Inflammatory macrophage (primary cell): ENCODE results near the gene CYB561A3.

Experiments used
- DNase-seq, 2 donors: peaks; one replicate each; pipeline ENCODE4 v3.0.0-alpha.2; 2020 to 2022

Gene CYB561A3

DNA sequence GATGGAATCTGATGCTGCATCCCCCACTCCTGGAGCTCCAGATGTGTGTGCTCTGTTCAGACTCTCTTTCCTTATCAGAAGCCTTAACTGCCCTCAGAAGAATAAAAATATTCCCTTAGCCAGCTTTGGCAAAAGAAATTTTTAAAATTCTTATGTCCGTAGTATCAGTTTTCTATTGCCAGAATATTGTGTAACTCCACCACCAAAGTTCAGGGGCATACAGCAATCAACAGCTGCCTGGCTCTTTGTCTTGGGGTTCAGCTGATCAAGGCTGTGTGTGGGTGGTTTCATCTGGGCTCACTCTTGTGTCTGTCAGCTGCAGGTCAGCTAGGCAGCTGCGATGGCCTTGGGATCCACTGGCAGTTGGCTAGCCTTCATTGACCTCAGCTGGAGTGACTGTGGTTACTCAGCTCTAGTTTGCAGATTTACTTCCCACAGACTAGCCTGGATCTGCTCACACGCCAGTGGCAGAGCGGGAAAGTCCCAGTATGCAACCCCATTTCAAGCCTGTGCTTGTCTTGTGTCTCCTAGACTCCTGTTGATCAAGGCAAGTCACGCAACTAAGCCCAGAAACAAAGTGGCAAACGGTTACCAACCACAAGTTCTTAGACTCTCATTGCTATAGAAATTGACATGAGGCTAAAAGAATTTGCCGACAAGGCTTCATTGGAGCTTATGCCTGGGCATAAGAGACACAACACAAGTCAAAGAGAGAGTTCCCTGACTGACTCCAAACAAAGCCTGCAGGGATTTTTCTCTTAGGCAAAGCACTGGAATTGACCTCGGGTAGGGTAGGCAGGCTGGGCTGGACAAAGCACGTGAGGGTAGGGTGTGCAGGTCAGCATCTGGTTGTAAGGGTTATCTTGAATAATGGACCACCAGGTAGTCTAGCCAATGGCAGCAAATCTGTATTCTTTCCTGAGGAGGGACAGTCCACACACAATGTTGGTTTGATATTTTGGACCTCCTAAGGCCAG lies 8.0 kb upstream of the CYB561A3 start:
- DNase-seq = peak; percentile 87 to 99

DNA sequence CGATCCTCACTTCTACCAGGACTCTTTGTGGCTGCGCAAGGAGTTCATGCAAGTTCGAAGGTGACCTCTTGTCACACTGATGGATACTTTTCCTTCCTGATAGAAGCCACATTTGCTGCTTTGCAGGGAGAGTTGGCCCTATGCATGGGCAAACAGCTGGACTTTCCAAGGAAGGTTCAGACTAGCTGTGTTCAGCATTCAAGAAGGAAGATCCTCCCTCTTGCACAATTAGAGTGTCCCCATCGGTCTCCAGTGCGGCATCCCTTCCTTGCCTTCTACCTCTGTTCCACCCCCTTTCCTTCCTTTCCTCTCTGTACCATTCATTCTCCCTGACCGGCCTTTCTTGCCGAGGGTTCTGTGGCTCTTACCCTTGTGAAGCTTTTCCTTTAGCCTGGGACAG lies 7.0 kb upstream of the CYB561A3 start:
- DNase-seq = no peak

DNA sequence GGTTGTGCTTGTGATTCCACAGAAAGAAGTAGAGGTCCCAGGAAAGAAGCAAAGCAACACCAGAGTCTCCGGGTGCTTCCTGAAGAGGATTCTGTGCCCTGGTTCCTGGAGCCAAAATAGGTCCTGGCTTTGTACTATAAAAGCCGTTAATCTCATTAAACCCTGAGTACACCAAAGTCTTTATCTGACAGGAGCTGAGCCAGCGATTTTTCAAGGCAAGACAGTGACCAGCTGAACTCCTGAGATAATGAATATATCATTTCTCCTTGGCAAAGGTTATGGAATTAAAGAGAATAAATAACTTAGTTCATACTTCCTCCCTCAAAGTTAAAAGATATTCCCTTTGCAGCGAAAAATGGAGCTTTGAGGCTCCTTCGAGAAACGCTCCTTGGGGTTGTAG lies 5.7 kb upstream of the CYB561A3 start:
- no peak for DNase-seq

DNA sequence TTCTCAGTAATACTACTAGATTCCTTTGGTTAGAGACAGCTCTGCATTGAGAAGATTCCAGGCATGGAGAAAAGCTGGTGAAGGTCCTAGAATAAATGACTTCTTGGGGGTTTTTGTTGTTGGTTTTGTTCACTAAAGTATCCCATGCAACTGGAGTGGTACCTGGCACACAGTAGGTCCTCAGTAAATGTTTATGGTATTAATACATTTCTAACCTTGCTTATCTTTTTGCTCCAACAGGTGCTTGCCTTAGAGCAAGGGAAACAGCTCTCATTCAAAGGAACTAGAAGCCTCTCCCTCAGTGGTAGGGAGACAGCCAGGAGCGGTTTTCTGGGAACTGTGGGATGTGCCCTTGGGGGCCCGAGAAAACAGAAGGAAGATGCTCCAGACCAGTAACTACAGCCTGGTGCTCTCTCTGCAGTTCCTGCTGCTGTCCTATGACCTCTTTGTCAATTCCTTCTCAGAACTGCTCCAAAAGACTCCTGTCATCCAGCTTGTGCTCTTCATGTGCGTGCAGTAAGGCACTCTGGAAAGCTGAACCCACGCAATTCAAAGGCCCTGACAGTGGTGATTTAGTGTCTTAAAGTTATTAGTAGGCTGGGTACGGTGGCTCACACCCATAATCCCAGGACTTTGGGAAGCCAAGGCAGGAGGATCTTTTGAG lies 2.5 kb upstream of the CYB561A3 start:
- DNase-seq = peak; percentile 45 to 81

DNA sequence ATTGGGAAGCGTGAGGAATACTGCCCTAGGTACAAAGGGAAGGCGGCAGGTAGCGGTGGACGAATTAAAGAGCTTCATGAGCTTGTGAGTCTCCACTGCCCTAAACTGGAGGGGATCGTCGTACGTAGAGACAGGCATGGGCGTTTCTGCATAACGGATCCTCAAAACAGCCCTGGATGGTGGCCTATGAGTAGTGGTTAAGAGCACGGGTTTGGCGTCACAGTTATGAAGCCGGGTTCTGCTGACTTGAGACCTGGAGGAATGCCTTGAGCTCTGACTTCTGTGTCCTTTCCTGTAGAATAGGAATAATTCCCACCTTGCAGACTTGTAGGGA lies 827 bp upstream of the CYB561A3 start:
- peak; percentile 53 to 67 for DNase-seq

DNA sequence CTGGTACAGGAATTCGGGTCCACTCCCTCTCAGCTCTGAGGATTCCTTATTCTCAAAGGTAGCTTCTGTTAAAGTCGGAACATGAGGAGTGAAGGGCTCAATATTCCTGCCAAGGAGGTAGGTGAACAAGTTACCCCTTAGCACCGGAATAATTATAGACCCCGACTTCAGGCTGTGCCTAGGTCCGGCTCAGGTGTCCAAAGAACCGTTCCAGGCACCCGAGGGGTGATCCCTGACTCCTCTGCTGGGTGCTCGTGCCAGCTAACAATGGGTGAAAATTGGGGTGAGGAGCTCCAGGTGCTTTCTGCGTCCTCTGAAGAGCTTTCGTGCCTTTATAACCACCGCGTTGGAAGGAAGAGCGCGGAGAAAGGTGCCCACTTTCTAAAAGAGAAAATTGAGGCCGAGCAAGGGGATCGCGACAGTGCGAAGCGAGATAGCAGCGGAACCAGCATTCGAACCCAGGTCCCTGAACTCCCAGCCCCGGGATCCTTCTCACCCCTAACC lies 393 bp downstream of the CYB561A3 start:
- no peak for DNase-seq

DNA sequence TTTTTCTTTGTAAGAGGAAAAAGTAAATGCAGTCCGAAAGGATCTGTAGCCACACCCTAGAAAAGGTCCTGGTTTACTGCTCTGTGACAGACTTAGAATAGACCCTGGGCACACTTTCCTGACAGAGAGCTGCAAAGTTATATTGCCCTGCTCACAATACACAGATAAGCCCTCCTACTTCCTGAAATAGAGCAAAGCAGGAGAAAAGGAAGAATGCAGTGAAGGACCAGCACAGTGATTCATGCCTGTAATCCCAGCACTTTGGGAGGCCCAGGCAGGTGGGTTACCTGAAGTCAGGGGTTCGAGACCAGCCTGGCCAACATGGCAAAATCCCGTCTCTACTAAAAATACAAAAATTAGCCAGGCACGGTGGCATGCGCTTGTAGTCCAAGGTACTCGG lies 2.2 kb downstream of the CYB561A3 start:
- DNase-seq = no peak

DNA sequence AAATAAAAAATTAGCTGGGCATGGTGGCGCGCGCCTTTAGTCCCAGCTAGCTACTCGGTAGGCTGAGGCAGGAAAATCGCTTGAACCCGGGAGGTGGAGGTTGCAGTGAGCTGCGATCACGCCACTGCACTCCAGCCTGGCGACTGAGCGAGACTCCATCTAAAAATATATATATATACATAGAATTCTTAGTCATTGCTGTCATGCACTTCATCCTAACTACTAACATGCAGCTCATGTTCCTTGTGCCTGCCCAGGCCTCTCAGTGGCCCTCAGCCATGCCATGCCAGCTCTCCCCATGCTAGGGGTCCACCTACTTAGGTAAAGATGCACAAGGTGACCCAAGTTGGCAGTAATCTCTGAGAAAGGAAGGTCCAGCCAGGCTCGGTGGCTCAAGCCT lies 3.1 kb downstream of the CYB561A3 start:
- DNase-seq = no peak

DNA sequence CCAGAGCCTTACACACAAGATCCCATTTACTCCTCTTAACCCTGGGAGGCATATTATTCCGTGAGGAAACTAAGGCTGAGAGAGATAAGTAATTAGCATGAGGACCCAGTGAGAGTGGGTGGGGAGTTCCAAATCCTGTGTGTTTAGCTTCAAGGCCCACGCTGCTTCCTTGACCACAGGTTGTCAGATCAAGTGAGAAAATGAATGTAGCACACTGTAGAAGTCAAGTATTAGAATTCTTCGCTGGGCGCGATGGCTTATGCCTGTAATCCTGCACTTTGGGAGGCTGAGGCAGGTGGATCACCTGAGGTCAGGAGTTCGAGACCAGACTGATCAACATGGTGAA lies 3.8 kb downstream of the CYB561A3 start:
- DNase-seq = peak in 1 of 2 donors; percentile 34

DNA sequence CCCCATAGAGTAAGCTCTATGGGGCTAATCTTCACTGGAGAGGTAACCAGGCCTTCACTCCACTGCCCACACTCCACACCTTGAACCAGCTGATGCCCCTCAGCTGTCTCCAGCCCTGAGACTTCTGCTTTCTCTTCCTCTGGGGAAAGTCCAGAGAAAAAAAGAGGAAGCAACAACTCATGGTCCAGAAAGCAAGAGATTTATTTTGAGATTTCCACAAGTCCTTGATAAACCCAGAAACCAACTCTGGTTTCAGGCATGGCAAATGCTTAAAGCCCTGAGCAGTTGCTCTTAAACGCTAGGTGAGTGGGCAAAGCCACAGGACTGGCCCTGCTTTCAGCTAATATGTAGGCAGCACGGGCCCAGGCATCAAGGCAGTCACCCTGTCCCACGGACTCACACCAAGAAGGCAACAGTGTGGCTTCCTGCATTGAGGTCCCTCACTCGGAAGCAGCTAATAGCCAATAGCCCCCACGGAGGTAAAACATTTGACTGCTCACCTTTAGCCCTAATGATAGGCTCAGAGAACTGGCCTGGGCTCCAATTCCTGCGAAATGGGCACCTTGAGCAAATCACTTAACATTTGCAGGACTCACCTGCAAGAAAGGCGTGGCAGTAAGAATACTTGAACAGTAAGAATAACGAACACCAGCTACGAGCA lies 4.3 kb downstream of the CYB561A3 start:
- peak; percentile 85 to 86 for DNase-seq

DNA sequence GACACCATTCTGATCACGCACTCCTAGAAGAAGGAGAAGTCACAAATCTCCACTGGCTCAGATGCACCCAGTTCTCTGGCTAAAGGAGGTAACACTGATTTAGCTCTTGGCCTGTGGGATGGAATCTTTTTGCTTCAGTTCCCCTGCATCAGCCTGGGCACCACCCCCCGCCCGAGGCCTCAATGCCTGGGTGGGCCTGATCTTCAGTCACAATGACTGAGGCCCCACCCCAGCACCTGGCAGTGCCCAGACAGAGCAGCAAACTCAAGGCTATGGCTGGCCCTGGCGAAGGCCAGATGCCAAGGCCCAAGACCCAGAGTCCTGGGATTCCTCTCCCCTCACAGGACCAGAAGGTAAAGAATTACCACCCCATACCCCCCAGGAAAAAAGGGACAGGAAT lies 5.0 kb downstream of the CYB561A3 start:
- DNase-seq = no peak

DNA sequence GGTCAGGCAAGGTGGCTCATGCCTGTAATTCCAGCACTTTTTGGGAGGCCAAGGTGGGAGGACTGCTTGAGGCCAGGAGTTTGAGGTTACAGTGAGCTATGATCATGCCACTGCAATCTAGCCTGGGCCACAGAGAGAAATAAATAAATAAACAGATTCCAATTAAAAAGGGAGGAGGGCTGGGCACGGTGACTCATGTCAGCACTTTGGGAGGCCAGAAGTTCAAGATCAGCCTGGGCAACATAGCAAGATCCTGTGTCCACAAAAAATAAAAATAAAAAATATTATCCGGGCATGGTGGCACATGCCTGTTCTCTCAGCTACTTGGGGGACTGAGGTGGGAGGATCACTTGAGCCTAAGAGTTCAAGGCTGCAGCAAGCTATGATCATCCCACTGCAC lies 7.5 kb downstream of the CYB561A3 start:
- DNase-seq = no peak

DNA sequence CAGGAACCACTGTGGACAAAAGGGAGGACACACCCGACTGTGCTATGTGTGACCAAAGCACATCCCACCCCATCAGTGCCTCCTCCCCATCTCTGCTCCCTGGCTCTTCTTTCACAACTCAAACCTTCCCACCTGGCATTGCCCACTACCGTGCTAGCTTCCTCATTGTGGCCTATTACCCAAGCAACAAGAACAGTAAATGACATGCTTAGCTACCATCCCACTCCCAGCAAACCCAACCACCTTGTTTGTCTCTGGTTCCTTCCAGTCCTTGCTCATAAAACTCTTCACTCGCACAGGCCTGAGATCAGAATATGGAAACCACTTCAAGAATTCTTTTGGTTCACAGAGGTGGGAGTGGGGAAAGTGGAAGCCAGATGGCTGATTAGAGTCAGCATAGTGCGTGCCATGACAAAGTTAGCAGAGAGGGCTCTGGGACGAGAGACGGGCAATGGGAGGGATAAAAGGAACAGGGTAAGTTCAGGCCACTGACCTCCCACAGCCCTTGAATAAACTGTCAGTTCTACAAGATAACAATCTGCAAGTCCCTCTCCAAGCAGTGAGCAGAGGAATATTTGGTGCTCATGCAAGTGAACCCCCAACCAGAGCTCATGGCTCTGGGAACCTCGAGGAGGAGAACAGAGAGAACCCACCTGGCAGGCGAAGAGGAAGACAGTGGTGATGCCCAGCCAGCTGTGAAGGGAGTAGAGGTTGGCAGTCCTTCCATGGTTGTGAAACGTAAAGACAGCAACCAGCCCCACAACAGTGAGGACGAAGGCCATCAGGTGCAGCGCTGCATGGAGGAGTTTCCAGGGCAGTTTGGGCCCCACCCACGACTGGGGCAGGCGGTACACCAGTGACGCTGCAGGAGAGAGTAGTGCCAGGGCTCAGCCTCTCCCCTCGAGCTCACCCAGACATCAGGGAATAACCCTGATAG lies 8.3 kb downstream of the CYB561A3 start:
- DNase-seq = peak; percentile 20 to 55

DNA sequence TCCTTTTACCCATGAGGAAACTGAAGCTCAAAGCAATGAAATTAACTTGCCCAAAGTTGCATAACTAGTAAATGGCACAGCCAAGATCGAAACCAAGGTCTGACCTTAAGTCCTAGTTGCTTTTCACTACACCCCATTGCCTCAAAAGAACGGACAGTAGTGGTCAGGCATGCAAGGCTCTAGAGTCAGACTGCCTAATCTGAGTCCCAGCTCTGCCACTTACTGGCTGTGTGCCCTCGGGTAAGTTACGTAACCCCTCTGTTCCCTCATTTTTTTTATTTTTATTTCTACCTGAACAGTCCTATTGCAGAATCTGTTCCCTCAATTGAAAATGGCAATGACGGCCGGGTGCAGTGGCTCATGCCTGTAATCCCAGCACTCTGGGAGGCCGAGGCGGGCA lies 9.6 kb downstream of the CYB561A3 start:
- DNase-seq = no peak

DNA sequence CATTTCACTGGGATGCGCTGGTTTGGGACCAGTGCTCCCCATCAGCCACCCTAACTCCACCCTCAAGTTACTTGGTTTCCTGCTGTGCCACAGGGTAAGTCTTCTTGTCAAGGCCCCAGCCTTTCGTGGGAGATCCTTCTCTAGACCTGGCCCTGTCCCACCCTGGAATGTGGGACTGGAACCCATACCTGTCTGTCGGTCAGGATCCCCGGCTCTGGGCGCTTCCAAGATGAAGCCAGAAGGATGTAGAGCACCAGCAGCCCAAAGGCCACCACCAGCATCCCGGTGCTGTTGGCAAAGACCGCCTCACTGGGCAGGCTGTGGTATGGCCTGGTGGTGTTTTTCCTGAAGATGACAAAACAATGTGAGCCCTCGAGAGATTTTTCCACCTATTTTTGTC lies 10.9 kb downstream of the CYB561A3 start:
- no peak for DNase-seq

DNA sequence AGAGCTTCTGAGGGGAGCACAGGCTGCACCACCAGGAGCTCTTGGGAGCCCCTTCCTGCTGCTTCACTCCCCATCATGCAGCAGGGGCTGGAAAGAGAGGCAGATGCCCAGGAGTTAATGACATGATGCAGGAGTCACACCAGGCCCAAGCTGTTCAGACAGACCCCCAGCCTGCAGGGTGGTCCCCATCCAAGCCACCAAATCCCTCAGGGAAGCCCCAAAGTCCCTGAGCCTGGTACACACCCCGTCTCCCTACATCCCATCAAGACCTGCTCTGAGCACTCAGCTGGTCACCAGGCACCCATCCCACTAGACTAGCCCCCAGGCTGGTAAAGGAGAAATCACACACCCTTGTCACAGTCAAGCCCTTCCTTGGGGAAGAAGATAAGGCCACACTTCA lies 11.3 kb downstream of the CYB561A3 start:
- DNase-seq = no peak

DNA sequence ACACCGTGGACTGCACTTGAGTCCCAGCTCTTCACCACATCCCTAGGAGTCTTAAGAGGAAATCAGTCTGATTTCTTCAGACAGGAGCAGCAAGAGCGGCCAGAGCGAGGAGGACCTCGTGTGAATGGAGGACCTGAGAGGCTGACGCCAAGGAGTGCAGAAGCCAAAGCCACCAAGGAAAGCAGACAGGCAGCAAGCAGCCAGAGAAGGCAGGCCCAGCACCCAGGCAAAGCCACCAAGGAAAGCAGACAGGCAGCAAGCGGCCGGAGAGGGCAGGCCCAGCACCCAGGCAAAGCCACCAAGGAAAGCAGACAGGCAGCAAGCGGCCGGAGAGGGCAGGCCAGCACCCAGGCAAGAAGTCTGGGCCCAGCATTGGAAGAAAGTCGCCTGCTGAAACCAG lies 11.8 kb downstream of the CYB561A3 start:
- DNase-seq = no peak

DNA sequence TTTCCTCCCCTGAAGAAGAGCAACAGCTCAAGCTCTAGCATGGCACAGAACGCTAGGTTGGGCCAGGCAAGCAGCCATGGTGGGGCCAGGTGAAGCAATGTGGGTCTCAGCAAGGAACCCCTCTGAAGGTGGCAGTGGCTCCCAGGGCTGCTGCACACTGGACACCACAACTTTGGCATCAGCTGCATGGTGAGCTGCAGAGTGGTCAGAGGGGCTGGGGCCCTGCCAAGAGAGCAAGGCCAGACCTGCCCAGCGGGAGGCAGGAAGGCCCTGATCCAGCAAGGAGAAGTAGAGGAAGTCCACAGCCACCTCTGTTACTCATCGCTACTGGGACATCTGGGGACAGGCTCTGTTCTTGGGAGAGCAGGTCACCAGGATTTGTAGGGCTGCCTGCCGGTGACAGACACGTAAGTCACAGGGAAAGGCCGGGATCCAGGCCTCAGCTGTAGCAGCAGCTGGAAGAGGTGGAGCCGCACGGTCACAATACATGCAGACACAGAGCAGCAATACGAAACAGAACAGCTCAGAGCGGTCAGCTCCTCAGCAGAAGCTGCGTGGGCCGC lies 12.4 kb downstream of the CYB561A3 start:
- no peak for DNase-seq

DNA sequence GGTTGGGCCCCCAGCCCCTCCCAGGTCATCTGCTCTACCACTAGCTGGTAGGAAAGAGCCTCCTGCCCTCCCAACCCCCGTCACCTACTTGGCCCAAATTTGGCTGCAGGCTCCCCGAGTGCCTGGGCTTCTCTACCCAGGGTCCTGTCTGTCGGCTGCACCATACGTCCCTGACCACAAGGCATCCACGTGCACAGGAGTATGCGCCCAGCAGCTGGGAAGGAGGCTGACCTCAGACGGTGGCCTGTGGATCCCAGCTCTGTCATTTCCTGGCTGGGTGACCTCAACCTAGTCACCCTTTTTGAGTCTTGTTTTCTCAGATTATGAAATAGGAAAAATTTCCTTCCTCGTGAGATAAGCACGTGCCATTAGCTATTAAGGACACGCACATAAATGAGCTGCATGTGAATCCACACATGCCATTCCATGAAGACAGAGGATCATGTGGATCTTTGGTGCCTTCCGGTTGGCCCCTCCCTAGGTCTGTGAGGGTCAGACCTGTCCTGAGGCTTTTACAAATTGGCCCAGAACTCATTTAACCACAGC lies 13.7 kb downstream of the CYB561A3 start:
- peak; percentile 85 to 89 for DNase-seq

DNA sequence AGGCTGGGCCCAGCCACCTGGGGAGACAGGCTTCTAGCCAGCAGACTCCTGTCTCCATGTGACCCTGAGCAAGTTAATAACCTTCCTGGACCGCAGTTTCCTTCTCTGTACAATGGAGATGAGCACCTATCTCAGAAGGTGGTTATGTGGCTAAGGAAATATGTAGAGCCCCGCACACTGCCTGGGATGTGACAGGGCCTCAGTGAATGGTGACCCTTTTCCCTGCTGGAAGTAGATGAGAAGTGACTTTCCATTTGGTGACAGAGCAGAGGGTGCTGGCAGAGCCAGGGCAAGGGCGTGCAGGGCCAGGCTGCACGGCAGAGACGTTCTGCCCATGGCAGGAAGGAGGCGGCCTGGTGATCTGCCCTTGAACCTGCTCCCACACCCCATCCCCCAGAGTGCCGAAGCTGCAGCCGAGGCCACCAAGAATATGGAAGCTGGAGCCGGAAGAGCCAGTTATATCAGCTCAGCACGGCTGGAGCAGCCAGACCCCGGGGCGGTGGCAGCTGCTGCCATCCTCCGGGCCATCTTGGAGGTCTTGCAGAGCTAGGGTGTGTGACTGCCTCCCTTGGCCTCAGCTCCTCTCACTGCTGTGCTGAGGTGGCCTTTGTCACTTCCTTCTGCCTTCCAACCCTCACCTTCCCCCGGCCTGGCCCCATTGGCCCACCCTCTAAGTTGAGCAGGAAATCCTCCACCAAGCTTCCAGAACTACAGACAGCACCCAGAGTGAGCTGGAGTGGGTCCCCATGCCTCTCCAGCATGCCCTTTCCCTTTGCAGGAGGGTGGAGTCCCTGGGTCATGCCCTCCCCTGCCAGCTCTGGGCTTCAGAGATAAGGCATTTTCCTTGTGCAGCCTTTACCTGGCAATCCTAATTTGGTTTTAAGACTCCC lies 15.5 kb downstream of the CYB561A3 start:
- DNase-seq = no peak

DNA sequence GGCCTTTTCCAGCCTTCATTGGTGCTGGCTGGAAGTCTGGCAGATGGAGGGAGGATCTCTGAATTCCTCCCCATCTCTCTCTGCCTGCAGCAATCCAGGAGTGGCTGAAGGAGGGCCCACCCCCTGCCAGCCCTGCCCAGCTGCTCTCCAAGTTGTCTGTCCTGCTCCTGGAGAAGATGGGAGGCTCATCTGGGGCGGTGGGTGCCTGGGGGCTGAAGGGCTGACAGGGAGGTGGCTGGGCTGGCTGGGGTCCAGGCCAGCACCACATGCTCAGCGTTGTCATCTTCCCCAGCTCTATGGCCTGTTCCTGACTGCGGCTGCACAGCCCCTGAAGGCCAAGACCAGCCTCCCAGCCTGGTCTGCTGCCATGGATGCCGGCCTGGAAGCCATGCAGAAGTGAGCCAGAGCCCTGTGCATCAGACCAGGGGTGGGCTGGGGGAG lies 16.5 kb downstream of the CYB561A3 start:
- DNase-seq = no peak
